Stimulated activated CD8-positive, alpha-beta memory T cell treated with anti-CD3 and anti-CD28 coated beads, Interleukin-15, amount 100 ng/mL, for 1 hour (primary cell): ENCODE data around the gene HS3ST4.

Experiments
- DNase-seq: peaks from one replicate; pipeline ENCODE4 v3.0.0-alpha.2; 2020; ENCODE audit warnings: low read depth

The HS3ST4 gene

GRCh38 chr16:25895380-25895779 lies 203.6 kb downstream of the HS3ST4 start:
- no peak for DNase-seq

DNA sequence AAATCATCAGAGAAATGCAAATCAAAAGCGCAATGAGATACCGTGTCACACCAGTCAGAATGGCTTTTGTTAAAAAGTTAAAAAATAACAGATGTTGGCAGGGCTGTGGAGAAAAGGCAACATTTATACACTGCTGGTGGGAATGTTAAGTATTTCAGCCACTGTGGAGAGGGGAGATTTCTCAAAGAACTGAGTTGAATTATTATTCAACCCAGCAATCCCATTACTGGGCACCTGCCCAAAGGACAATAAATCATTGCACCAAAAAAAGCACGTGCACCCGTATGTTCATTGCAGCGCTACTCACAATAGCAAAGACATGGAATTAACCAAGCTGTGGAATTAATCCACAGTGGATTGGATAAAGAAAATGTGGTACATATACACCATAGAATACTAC lies 204.7 kb downstream of the HS3ST4 start:
- DNase-seq, result no peak

- DNase-seq, result no peak
Measured at GRCh38 chr16:25897702-25898101, 205.9 kb downstream of the HS3ST4 start.

DNA sequence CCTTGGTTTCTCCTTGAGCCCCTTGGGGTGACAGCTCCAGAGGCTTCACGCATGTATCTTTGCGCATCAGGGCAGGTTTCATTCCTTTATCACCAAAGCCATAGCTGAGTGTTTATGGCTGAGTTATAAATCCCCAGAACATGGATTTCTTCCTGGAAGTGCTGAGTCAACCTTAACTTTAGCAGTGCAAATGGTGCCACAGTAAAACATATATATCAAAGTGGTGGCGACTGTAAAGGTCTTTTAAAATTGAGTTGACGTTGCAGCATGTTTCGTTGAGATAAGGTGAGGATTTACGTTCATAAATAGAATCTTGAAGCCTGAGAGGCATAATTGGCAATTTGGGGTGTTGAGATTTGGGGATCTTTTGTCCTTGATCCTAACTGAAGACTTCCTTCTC lies 214.1 kb downstream of the HS3ST4 start:
- DNase-seq, result no peak

- no peak for DNase-seq
Measured at GRCh38 chr16:25910971-25911370, 219.2 kb downstream of the HS3ST4 start.

GRCh38 chr16:25912321-25912720 lies 220.6 kb downstream of the HS3ST4 start:
- no peak for DNase-seq

DNA sequence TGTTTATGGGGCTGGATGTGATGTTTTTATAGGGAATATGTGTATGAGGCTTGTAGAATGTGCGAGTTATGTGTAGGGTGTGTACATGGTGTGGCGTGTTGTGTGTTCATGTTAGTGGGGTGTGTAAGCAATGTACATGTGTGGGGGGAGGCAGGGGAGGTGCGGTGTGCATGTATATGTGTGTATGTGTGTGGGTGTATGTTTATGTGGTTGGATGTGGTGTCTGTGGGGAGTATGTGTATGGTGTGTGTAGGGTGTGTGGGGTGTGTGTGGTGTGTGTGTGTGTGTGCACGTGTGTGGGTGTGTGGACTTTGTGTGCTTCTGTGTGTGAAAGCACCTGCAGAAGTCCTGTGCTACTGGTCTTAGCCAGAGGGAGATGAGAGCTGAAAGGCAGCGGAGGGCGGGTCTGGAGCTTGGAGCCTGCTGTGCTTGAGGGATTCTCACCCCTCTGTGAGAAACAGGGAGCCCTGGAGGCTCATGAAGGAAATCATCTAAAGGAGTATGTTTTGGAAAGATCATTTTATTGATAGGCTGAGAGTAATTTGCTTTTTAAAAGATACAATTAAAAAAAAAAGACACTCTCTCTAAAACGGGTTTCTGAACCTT lies 222.7 kb downstream of the HS3ST4 start:
- DNase-seq, result no peak

DNA sequence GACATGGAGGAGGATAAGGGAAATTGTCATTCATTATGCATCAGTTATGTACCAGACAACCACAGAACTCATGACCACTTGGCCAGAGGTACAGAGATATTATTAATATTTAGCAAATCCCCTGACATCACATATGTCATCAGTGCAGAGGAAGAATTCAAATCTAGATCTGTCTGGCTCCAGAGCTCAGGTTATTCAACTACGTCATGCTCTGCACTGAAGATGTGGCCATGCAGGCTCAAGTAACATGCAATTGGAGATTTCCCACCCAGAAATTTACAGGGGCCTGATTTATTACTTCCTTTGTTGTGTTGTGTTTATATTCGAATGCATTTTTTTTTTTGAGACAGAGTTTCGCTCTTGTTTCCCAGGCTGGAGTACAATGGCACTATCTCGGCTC lies 224.3 kb downstream of the HS3ST4 start:
- DNase-seq, result no peak

GRCh38 chr16:25922438-25922837 lies 230.7 kb downstream of the HS3ST4 start:
- no peak for DNase-seq

GRCh38 chr16:25925421-25925820 lies 233.7 kb downstream of the HS3ST4 start:
- no peak for DNase-seq

- DNase-seq, result no peak
Measured at GRCh38 chr16:25931473-25932035, 239.8 kb downstream of the HS3ST4 start.

DNA sequence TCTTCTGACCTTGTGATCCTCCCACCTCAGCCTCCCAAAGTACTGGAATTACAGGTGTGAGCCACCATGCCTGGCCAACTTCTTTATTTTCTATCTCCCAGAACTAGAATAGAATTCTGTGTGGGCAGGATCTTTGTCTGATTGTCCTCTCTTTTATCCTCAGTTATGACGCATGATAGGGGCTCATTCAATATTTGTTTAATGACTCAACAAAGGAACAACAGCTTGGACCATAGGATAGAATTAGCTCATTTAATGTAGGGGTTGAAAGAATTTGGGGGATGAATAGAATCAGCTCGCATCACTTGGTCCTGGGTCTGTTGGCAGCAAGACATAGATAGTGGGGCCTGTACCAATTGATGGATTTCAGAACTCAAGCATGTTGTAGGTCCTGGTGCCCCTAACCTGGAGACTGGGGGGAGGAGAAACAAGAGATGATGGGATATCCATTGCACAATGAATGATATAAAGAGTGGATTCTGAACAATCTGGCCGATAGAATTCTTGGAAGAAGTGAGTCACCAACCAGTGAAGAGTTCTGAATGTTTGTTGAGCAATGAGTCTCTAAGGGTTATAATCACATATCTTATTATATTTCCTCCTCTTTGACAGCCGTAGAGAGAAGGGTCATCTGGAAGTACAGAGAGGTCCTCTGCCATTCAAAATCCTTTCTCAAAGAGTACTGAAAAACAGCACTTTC lies 250.2 kb downstream of the HS3ST4 start:
- DNase-seq, result no peak

GRCh38 chr16:25950586-25951281 lies 259.0 kb downstream of the HS3ST4 start:
- no peak for DNase-seq

- DNase-seq, result no peak
Measured at GRCh38 chr16:25951999-25952398, 260.2 kb downstream of the HS3ST4 start.

DNA sequence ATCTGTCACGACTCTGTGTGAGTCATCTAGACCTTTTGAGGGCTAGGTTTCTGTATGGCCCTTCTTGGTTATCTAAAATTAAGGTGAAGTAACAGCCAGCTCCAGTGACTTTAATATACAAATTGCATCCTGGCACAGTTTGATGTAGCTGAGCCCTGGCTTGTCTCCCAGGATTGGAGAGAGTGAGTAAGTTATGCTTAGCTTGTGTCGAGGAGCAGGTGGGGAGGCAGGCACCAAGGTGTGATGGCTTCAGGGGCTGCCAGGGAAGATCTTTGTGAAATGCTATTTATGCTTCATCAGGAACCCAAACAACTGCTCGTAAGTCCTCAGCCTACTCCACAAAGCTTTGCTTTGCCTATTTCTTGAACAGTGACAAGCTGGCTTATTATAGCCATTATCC lies 261.2 kb downstream of the HS3ST4 start:
- DNase-seq, result no peak

DNA sequence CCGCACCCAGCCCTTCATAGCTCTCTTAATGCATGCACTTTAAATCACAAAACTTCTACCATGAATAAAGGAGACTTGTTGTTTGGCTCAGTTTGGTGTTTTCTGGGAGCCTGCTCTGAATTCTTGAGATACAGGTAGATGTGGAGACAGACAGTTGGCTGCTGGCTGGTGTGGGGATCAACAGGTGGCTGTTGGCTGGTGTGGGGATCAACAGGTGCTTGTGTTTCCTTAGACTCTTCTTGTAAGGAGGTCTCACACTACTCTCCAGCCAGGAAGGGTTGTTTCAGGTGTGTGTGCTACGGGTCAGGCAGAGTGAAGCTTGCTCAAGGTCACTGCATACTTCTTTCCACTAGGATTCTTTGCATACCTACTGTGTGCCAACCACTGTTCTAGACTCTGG lies 265.9 kb downstream of the HS3ST4 start:
- no peak for DNase-seq

DNA sequence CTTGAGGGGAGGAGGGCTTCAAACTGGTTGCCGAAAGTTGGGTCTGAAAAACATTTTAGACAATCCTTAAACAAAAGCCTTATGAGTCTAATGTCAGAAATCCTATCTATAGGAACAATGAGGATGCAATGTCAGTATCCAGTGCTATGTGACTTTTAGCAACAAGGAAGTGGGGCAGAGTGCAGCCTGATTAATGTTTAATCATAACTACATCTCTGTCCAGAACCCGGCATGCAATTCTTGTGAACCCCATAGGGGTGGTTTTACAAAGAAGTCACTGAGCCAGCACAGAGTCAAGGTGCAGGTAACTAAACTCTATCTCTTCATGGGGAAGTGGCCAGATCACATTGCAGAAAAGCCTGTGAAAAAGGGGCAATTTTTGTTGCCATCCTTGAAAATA lies 267.5 kb downstream of the HS3ST4 start:
- DNase-seq, result no peak

DNA sequence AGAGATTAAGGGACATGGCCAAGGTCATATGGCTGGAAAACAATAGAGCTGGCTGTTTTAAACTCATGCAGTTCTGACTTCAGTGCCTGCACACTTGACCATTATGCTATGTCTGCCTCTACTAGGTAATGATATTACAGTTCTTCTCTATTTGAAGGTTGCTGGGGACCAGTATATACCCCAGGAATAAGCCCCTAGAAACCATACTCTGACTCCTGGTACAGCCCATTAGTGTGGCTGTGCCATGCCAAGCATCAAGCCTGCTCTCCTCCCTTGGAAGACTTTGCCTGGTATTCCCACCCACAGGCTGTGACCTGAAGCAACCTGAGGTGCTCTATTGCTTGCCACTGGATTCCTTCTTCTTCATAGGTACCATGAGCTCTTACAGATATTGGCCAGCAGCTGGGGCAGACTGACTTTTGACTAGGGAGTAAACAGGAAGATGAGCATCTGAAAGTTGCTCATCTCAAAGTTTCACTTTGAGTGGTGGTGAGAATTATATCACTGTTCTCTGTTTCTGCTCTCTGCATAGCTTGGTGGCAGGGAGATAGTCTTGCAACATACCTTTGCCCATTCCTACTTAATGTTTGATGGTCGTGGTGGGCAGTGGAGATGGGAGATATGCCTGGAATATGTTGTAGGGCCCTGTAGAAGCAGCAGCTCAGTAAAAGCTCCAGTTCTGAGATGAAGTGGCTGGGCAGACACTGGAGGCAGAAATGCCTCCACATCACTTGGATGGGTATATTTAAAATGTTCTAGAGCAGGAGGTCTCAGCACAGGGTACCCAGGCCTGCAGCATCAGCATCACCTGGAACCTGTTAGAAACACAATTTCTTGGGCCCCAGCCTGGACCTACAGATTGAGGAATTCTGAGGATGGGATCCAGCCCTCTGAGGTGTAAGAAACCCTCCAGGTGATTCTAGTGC lies 274.7 kb downstream of the HS3ST4 start:
- DNase-seq, result no peak

GRCh38 chr16:25977121-25977520 lies 285.4 kb downstream of the HS3ST4 start:
- no peak for DNase-seq

- no peak for DNase-seq
Measured at GRCh38 chr16:25978218-25978617, 286.5 kb downstream of the HS3ST4 start.

DNA sequence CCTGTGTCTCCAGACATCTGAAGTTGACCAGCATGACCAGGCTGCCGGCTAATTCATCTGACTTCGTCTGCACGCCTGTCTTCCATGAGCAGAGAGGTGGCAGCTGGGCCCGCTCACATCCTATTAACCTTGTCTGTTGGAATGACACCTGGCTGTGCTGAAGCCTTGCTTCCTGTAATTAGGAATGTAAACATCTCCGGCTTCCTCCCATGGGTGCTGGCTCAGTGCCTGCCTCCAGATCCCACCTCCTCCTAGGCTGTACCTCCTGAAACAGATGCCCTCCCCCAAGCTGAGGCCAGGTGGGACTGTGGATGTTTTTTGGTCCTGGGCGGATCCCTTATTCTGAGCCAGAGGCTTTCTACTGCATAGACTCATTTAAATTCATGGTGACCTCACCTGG lies 296.3 kb downstream of the HS3ST4 start:
- DNase-seq, result no peak

DNA sequence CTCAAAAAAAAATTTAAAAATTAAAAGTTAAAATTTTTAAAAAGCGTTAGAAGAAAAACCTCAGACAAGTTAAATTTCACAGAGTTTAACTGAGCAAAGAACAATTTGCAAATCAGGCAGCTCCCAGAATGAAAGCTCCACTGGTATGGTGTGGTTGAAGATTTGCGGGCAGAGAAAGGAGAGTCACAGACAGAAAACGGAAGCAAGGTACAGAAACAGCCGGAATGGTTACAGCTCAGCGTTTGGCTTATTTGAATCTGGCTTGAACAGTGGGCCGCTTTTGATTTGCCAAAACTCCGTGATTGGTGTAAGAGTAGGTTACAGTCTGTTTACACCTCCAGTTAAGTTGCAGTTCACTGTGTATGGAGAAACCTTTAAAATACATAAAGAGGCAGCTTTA lies 297.1 kb downstream of the HS3ST4 start:
- no peak for DNase-seq
